K562 (cell line): Measurements from ENCODE around the gene UPF2. TPM values are rescaled to one million over a fixed set of nuclear protein-coding genes. Genes with fewer than 3 reads are reported as not detected.

ENCODE experiments used
- ATAC-seq: fragments of 200-7000 bp; cut with Tn5 transposase; 3 replicates; pipeline ENCODE4 v1.9.1; 2020; ENCODE audit warnings: moderate library complexity
- BruUV-seq: library from RNA; stranded (reverse); fragments of 400-500 nt; replicated peaks from 2 replicates; lab custom pipeline; 2021; lab: Mats Ljungman, UMichigan
- CTCF ChIA-PET: fragments of 300-600 bp; formaldehyde crosslinking; extraction: SDS; loops from one replicate; lab custom pipeline; 2021; ENCODE audit warnings: low intra/inter-chr PET ratio; lab: Yijun Ruan, JAX
- POLR2A ChIA-PET: fragments of 300-600, 350-650 bp; sonication (Branson Sonifier 250); formaldehyde crosslinking; extraction: SDS; loops from one replicate; lab custom pipeline; 2021; ENCODE audit warnings: antibody characterized with exemption, inconsistent platforms; lab: Yijun Ruan, JAX
- DNase-seq, 4 experiments: peaks; one replicate each; pipeline versions ENCODE4 v3.0.0 to v3.0.0-alpha.2; 2011 to 2018; ENCODE audit warnings: low spot score in 3 of 4, mixed read lengths in 3 of 4; ENCODE audit errors: extremely low read depth in 1 of 4
- FAIRE-seq: peaks from 2 replicates; lab custom pipeline; 2011; peaks lifted over from hg19 to GRCh38; lab: Jason Lieb, UNC
- H2AFZ ChIP-seq: 2 replicates; pipeline ENCODE4 v1.6.0; 2011; ENCODE audit warnings: low read depth, low read length, control low read depth, inconsistent platforms
- H3K27ac ChIP-seq: fragments of 200-600 bp; 3 replicates; pipeline ENCODE4 v1.8.0; 2011; ENCODE audit warnings: low read depth, mild to moderate bottlenecking, control low read depth, inconsistent platforms, low read length, moderate library complexity, mixed read lengths; ENCODE audit errors: extremely low read depth
- H3K27me3 ChIP-seq, 2 experiments: fragments of 300-600 bp in 1 of 2; 2 replicates in 1 of 2; 3 replicates in 1 of 2; pipeline versions ENCODE4 v1.6.0 to v1.8.0; 2011; ENCODE audit warnings: inconsistent platforms in 2 of 2, low read length in 2 of 2, mild to moderate bottlenecking in 1 of 2, mixed read lengths in 1 of 2, moderate library complexity in 1 of 2; ENCODE audit not compliant: control insufficient read depth in 2 of 2, insufficient read depth in 2 of 2
- H3K36me3 ChIP-seq: fragments of 300-600 bp; 3 replicates; pipeline ENCODE4 v1.8.0; 2011; ENCODE audit warnings: mild to moderate bottlenecking, low read length, inconsistent platforms; ENCODE audit not compliant: control insufficient read depth, insufficient read depth
- H3K4me1 ChIP-seq, 2 experiments: fragments of 200-600 bp in 1 of 2; replicated peaks in 1 of 2; 2 replicates in 1 of 2; 3 replicates in 1 of 2; pipeline versions ENCODE4 v1.5.1 to v1.8.0; 2011; ENCODE audit warnings: inconsistent platforms in 2 of 2, low read length in 2 of 2, mild to moderate bottlenecking in 1 of 2, mixed read lengths in 1 of 2, moderate library complexity in 1 of 2; ENCODE audit not compliant: control insufficient read depth in 2 of 2, insufficient read depth in 2 of 2
- H3K4me2 ChIP-seq: 2 replicates; pipeline ENCODE4 v1.6.1; 2011; ENCODE audit warnings: low read length, control low read depth, inconsistent platforms, mixed read lengths; ENCODE audit not compliant: insufficient read depth
- H3K4me3 ChIP-seq: fragments of 200-600 bp; sonication (generic), shearing (Covaris generic); 2 replicates; pipeline ENCODE4 v1.5.1; 2016; ENCODE audit warnings: control low read depth, inconsistent platforms
- H3K79me2 ChIP-seq: fragments of 200-600 bp; 3 replicates; pipeline ENCODE4 v1.8.0; 2011; ENCODE audit warnings: low read length, inconsistent platforms; ENCODE audit not compliant: control insufficient read depth, insufficient read depth
- H3K9ac ChIP-seq, 2 experiments: 2 replicates each; pipeline versions ENCODE4 v1.6.0 to v1.6.1; 2011; ENCODE audit warnings: low read depth in 2 of 2, low read length in 2 of 2, control low read depth in 1 of 2, inconsistent platforms in 1 of 2, mild to moderate bottlenecking in 1 of 2, mixed read lengths in 1 of 2; ENCODE audit not compliant: insufficient read depth in 1 of 2
- H3K9me1 ChIP-seq: one replicate; pipeline ENCODE4 v1.6.0; 2011; ENCODE audit warnings: inconsistent platforms, mild to moderate bottlenecking, low read length, moderate library complexity; ENCODE audit not compliant: control insufficient read depth, insufficient read depth
- H3K9me3 ChIP-seq: replicated peaks from 2 replicates; pipeline ENCODE4 v1.5.1; 2011; ENCODE audit warnings: low read depth, low read length, inconsistent platforms; ENCODE audit not compliant: control insufficient read depth, insufficient read depth
- H4K20me1 ChIP-seq: replicated peaks from 2 replicates; pipeline ENCODE4 v1.6.1; 2011; ENCODE audit warnings: low read length, inconsistent platforms, mixed read lengths; ENCODE audit not compliant: control insufficient read depth, insufficient read depth
- ARHGAP35 ChIP-seq: fragments of 450-650 bp; IDR thresholded peaks from 2 replicates; pipeline ENCODE4 v1.6.1; 2018; ENCODE audit not compliant: partially characterized antibody
- BCOR ChIP-seq: fragments of 450-650 bp; IDR thresholded peaks from 2 replicates; pipeline ENCODE4 v1.6.1; 2016
- CREB1 ChIP-seq, 2 experiments: sonication (generic) in 1 of 2; formaldehyde crosslinking in 1 of 2; IDR thresholded peaks; 2 replicates each; pipeline versions ENCODE4 v1.6.1 to v1.8.0; 2012 to 2022; ENCODE audit warnings: inconsistent platforms in 1 of 2, mild to moderate bottlenecking in 1 of 2, missing genetic modification reagents in 1 of 2, moderate library complexity in 1 of 2
- ELF2 ChIP-seq: fragments of 250-450 bp; sonication (Bioruptor Pico); IDR thresholded peaks from 2 replicates; pipeline ENCODE4 v1.5.0; 2021; ENCODE audit warnings: mild to moderate bottlenecking
- KAT2B ChIP-seq: IDR thresholded peaks from one replicate; pipeline ENCODE4 v1.6.1; 2012; ENCODE audit warnings: low read depth, mild to moderate bottlenecking, control low read depth, inconsistent platforms, low read length, moderate library complexity
- MEF2A ChIP-seq: IDR thresholded peaks from 2 replicates; pipeline ENCODE4 v1.6.1; 2011; ENCODE audit warnings: low read depth, mild to moderate bottlenecking, low read length, moderate library complexity; ENCODE audit not compliant: control insufficient read depth
- MEIS2 ChIP-seq: fragments of 450-650 bp; IDR thresholded peaks from 2 replicates; pipeline ENCODE4 v1.6.1; 2014; ENCODE audit warnings: mild to moderate bottlenecking; ENCODE audit not compliant: partially characterized antibody
- NFYB ChIP-seq: IDR thresholded peaks from 2 replicates; pipeline ENCODE4 v1.6.1; 2011; ENCODE audit warnings: mild to moderate bottlenecking, moderate library complexity; ENCODE audit not compliant: insufficient read length; ENCODE audit errors: extremely low read depth
- PURB ChIP-seq: sonication (generic); formaldehyde crosslinking; IDR thresholded peaks from 2 replicates; pipeline ENCODE4 v1.9.0; 2021; ENCODE audit warnings: low read depth, mild to moderate bottlenecking, missing genetic modification reagents
- ZNF274 ChIP-seq: IDR thresholded peaks from 2 replicates; pipeline ENCODE4 v1.6.1; 2011; ENCODE audit warnings: low read depth, mild to moderate bottlenecking, low read length, moderate library complexity, borderline replicate concordance
- WGBS: fragments of 100-300 bp; shearing (Covaris generic); methylation state at CpG from one replicate; pipeline ENCODE4 v1.1.6; 2016; ENCODE audit warnings: low coverage, mixed read lengths; ENCODE audit not compliant: insufficient coverage; ENCODE audit errors: missing lambda C conversion rate; 5-methylcytosine and 5-hydroxymethylcytosine counted together
- in situ Hi-C: fragments of 300-500 bp; cut with MboI; formaldehyde crosslinking; loops from 4 replicates; pipeline ENCODE4 v1.15.0; 2018; ENCODE audit warnings: inconsistent platforms, mixed read lengths
- intact Hi-C: fragments of 100-400 bp; cut with micrococcal nuclease; formaldehyde crosslinking; loops from 2 replicates; pipeline ENCODE4 v1.14.2; 2022
- polyA plus RNA-seq, 8 experiments: library from polyadenylated mRNA; depleted of rRNA in 4 of 8; stranded (reverse) in 5 of 8; unstranded in 3 of 8; fragments of >200 nt; fragmentation: Nextera tagmentation in 2 of 8; fragmentation: Illumina TruSeq in 1 of 8; extraction: Ambion mirVana in 2 of 8; extraction: Trizol in 1 of 8; gene quantifications; 2 replicates each; pipeline versions ENCODE4 v1.2.1 to v1.2.3, GENCODE V29; 2011 to 2014; ENCODE audit warnings: inconsistent platforms in 1 of 8, missing spikeins in 1 of 8
- total RNA-seq, 7 experiments: library from RNA; depleted of rRNA in 6 of 7; stranded (reverse); fragments of >200 nt in 6 of 7; fragmentation: Illumina TruSeq in 2 of 7; extraction: Trizol in 2 of 7; gene quantifications; 2 replicates each; pipeline versions ENCODE4 v1.2.1 to v1.2.3, GENCODE V29; 2011 to 2021; ENCODE audit warnings: low replicate concordance in 1 of 7
- TF ChIP-seq, protein P1 (sequence below): fragments of 250-450 bp; sonication (Bioruptor Pico); IDR thresholded peaks from 2 replicates; pipeline ENCODE4 v1.6.1; 2021; ENCODE audit warnings: mild to moderate bottlenecking
- TF ChIP-seq, protein P2 (sequence below): sonication (generic); formaldehyde crosslinking; IDR thresholded peaks from 2 replicates; pipeline ENCODE4 v1.8.0; 2022; ENCODE audit warnings: mild to moderate bottlenecking, missing genetic modification reagents, borderline replicate concordance

UPF2 gene
- total and polyA plus RNA-seq, 9 of the 15 experiments (the other 6 are each of a cell fraction or from before 2014, with no cell fraction given): 13.9 to 37.7 (median 23.7) TPM

DNA sequence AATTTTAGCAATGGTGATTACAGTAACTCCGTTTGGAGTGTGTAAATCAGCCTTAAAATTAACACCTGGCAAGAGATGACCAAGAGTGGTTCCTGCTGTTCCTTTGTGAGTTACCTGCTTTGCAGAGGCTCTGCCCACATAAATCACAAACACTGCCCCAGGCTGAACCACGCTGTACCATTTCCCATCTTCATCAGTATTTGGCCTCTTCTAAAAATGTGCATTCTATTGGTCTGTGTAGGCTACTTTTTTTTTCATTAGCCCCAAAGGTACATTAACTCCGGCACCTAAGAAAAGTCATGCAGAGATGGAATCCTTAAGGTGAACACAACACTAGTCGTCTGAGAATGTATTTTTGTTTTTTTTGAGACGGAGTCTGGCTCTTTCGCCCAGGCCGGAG lies 123.3 kb downstream of the UPF2 start:
- in situ Hi-C loops (no loop called here), intact Hi-C loops (no loop called here)
- ATAC-seq (no peak), FAIRE-seq (no peak)
- Histone ChIP-seq H3K9me3 (no peaks in the 10 kb centered on the region), H3K79me2 (no peaks in the 10 kb centered on the region), H3K4me1 (no peaks in the 10 kb centered on the region), H3K4me3 (no peak overlapping the region), H3K36me3 (peaks cover 37% of the 10 kb centered on the region), H3K27me3 (no peaks in the 10 kb centered on the region), H3K9ac (no peak overlapping the region), H4K20me1 (no peaks in the 10 kb centered on the region), H3K4me2 (no peak overlapping the region), H3K27ac (no peak overlapping the region), H3K9me1 (no peaks in the 10 kb centered on the region)
- 80% methylated on average over 7 of the region's 7 CpGs for WGBS
- CTCF ChIA-PET: no interaction called here
- no TSS peak for BruUV-seq
- POLR2A ChIA-PET: interaction anchor here (1.5 kb wide), 1 partner anchor 21 kb away, joined by 3 read pairs; no protein-coding TSS in a partner anchor
- TF ChIP-seq, protein P1, sequence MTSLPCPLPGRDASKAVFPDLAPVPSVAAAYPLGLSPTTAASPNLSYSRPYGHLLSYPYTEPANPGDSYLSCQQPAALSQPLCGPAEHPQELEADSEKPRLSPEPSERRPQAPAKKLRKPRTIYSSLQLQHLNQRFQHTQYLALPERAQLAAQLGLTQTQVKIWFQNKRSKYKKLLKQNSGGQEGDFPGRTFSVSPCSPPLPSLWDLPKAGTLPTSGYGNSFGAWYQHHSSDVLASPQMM (CRISPR knock-in tag): no peak
- no peak for TF ChIP-seq ELF2 (CRISPR knock-in tag)
- TF ChIP-seq NFYB: no peak
- no peak for TF ChIP-seq MEF2A
- no peak for TF ChIP-seq BCOR
- TF ChIP-seq MEIS2: no peak
- TF ChIP-seq KAT2B: no peak
- TF ChIP-seq, protein P2, sequence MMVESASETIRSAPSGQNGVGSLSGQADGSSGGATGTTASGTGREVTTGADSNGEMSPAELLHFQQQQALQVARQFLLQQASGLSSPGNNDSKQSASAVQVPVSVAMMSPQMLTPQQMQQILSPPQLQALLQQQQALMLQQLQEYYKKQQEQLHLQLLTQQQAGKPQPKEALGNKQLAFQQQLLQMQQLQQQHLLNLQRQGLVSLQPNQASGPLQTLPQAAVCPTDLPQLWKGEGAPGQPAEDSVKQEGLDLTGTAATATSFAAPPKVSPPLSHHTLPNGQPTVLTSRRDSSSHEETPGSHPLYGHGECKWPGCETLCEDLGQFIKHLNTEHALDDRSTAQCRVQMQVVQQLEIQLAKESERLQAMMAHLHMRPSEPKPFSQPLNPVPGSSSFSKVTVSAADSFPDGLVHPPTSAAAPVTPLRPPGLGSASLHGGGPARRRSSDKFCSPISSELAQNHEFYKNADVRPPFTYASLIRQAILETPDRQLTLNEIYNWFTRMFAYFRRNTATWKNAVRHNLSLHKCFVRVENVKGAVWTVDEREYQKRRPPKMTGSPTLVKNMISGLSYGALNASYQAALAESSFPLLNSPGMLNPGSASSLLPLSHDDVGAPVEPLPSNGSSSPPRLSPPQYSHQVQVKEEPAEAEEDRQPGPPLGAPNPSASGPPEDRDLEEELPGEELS (CRISPR knock-in tag): no peak
- TF ChIP-seq PURB (CRISPR knock-in tag): no peak
- TF ChIP-seq ZNF274: no peak
- TF ChIP-seq ARHGAP35: no peak
- TF ChIP-seq CREB1 (IDR thresholded peaks at IDR 0.05): no peak
- no peak for TF ChIP-seq CREB1 (CRISPR knock-in tag; IDR thresholded peaks at IDR 0.05)
- TF ChIP-seq, all 486 proteins: peak for 0
- DNase-seq: no peak
- no peak overlapping the region for H2AFZ ChIP-seq
